GM19467 (cell line): Measurements from ENCODE around the gene ARHGEF25.
"Not testable (repeated sequence)": the region's sequence is repeated elsewhere in the genome, so short reads cannot be mapped to it uniquely, and the experiment has no call there.

Experiments used
- ATAC-seq: cut with Tn5 transposase; IDR thresholded peaks from one replicate; pipeline ENCODE4 v1.9.1; 2021; ENCODE audit warnings: mild to moderate bottlenecking, moderate library complexity; ENCODE audit not compliant: unreplicated experiment

Gene ARHGEF25

DNA sequence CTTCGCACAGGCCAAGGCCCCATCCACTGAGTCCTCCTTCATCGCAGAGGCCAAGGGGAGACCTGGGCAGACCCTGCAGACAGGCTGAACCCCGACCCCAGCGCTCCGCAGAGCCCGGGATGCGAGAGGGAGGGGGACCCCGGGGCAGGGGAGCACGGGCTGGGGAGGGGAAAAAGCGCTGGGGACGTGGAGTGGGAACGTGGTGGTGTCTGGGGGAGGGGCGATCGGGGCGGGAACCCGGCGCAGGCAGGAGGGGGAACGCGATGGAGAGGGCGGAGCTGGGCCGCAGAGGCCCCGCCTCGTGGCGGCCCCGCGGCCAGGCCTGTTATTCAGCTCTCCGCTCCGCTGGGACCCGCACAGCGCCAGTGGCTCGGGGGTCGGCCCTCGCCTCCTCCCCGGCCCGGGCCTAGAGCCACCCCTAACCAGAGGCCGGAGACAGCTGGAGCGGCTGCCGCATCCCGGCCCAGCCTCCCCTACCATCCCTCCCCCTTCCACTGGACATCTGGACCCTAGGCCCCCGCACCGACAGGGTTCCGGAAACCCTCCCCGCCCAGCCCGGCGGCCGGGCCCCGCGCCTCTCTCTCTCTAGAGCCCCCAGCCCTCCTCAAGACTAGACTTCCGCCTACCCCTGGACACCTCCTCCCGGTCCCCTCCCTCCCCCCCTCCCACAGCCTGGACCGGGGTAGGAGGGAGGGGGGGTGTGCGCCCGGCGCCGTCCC lies at the start of gene ARHGEF25:
Gene ARHGEF25 (plus strand): TSS at position 328 of the 719 bp plus-strand sequence. CDS start 460 bp downstream, outside the sequence.
- no peak for ATAC-seq

DNA sequence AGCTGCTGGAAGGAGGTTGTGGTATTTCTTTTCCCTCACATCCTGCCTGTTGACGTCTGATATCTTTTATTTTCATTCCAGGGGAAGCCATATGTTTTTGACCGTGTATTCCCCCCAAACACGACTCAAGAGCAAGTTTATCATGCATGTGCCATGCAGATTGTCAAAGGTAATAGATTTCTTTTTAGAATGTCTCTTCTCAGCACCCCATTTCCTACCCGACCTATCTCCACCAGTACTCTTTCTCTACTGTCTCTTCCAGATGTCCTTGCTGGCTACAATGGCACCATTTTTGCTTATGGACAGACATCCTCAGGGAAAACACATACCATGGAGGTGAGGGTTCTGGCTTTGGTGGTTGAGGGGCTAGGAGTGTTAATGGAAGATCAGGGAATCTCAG lies 47.9 kb upstream of the ARHGEF25 start:
- ATAC-seq = no peak

GRCh38 chr12:57564178-57564740 lies 47.0 kb upstream of the ARHGEF25 start:
- ATAC-seq = no peak

- ATAC-seq = no peak
Measured at GRCh38 chr12:57568838-57569237, 42.4 kb upstream of the ARHGEF25 start.

DNA sequence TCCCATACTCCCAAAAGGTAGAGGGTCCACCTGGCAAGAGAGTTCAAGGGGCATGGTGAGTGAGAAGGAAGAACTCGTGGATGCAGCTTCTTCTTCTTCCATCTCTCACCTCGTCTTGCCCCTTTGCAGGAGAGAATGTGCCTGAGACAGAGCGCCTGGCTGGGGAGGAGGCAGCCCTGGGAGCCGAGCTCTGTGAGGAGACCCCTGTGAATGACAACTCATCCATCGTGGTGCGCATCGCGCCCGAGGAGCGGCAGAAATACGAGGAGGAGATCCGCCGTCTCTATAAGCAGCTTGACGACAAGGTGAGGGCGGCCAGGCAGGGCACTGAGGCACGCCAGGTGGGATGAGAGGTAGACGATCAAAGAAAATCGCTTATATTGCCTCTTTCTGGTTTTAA lies 41.4 kb upstream of the ARHGEF25 start:
- no peak for ATAC-seq

- ATAC-seq = not testable (repeated sequence)
Measured at GRCh38 chr12:57570438-57570837, 40.8 kb upstream of the ARHGEF25 start.

DNA sequence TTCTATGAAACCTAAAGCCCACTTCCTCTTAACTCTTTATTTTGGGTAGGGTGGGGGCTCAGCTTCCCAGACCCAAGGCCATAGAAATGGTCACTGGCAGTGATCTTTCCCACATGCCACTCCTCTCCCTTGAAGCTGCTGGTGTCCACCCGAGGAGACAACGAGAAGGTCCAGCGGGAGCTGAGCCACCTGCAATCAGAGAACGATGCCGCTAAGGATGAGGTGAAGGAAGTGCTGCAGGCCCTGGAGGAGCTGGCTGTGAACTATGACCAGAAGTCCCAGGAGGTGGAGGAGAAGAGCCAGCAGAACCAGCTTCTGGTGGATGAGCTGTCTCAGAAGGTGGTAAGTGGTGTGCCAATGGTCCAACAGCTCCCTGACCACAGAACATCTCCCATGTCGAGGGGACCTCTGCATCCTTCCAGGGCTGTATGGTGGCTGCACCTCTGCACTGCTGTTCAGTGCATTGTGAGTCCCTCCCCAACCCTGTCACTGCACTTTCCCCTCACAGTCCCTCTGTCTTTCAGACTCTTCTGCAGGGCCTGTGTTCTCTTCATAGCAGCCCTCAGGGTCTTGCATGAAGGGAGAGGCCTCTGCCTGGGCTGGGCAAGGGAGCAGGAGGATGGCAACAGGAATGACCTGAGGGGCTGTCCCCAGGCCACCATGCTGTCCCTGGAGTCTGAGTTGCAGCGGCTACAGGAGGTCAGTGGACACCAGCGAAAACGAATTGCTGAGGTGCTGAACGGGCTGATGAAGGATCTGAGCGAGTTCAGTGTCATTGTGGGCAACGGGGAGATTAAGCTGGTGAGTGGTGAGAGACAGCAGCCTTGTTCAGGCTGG lies 39.1 kb upstream of the ARHGEF25 start:
- no peak for ATAC-seq

DNA sequence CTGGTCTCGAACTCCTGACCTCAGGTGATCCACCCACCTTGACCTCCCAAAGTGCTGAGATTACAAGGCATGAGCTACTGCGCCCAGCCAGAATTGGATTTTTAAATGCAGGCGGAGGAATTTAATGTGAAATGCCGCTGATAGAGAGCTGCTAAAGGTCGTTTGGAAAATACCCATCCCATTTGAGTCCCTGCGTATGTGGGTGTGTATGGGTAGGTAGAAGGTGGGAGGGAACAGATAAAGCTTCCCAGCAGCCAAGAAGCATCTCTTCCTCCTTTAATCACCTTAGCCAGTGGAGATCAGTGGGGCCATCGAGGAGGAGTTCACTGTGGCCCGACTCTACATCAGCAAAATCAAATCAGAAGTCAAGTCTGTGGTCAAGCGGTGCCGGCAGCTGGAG lies 36.4 kb upstream of the ARHGEF25 start:
- ATAC-seq = no peak

DNA sequence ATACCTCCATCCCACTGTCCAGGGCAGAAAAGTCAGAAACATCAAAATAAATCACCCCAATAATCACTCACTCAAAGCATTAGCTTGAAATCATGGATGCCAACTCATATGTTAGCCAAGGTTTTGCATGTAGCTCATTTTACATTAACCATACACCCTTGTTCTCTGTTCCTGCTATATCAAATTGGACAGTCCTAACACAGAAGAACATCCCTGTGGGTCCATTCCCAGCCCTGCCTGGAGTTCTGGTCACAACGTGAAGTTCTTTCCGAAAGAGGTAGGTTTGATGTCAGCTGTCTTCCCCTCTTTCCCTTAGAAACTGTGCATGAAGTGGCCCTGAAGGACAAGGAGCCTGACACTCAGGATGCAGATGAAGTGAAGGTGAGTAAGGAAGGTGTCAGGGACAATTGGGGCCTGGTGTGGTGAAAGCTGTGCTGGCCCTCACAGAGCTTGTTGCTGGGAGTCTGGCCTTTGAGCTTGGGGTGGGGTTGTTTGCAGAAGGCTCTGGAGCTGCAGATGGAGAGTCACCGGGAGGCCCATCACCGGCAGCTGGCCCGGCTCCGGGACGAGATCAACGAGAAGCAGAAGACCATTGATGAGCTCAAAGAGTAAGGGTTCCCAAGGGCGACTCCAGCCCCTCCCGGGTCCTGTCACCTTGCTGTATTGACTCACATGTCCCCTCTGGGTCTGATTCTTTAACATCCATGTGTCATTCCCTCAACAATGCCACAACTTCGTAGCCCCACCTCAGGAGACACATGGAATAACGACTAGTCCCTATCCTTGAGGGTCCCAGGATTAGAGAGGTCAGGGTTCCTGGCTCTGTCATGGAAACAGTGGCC lies 35.2 kb upstream of the ARHGEF25 start:
- no peak for ATAC-seq

DNA sequence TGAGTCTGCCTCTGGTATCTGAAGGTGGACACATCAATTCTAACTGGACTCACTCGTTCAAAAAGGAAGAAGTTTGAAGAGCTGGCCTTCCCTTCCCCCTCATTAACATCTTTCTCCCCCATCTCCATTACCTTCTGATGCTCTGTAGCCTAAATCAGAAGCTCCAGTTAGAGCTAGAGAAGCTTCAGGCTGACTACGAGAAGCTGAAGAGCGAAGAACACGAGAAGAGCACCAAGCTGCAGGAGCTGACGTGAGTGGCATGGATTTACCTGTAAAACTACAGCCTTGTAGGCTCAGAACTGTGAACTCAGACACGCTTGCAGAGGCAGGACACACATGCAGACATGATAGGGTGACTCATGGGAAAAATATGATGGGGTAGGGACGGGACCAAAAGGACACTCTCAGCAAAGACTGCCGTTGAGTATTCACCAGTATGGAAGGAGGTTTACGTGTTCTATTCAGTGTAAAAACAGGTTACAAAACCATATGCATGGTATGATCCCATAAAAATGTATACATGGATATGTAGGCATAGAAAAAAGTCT lies 34.5 kb upstream of the ARHGEF25 start:
- no peak for ATAC-seq

- ATAC-seq = no peak
Measured at GRCh38 chr12:57577981-57578758, 33.1 kb upstream of the ARHGEF25 start.

DNA sequence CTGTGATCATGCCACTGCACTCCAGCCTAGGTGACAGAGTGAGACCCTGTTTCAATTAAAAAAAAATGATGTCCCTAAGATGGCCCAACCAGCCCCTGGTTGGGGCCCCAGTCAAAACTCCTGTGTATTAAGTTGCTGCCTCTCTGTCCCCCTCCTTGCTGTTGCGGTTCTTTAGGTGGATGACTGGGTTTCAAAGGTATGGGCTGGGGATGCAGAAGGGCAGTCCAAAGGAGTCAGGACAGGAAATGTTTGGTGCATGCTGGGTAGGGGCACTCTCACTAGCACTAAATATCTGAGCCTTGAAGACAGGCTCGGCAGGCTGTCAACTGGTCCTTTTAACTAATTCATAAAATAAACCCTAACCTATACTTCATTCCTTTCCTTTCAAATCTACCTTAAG lies 32.2 kb upstream of the ARHGEF25 start:
- ATAC-seq = no peak

DNA sequence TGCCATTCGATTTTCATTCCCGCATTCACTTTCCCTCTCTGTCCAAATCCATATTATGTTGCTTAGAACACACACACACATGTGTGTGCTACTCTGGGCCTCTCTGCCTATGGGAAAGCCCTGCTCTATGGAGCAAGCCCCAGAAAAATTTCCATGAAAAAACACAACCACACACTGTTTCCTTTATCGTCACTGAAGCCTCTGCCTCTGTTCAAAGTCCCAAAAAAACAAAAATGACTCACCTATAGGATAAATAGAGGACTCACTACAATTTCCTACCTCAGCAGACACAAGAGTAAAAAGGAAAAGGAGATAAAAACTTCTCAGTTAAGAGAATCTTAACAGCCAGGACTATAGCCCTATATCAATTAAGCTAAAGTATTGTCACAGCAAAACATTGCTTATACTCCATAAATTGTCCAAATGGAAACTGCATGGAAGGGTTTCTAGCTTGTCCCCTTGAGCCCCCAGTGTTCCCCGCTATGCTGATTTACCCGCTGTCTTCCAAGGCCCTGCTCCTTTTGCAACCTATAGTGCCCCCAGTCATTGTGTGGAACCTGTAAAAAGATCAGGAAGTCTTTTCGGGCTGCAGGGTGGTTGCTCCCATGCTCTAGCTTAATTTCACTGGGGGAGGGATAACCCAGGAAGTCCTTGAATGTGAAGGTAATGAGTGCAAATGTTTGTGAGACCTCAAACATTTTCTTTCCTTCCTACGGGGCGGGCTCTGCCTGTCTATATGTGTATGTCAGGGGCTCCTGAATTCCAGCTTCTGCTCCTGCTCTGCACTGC lies 31.4 kb upstream of the ARHGEF25 start:
- no peak for ATAC-seq

- ATAC-seq = no peak
Measured at GRCh38 chr12:57580466-57580795, 30.8 kb upstream of the ARHGEF25 start.

GRCh38 chr12:57581802-57582201 lies 29.4 kb upstream of the ARHGEF25 start:
- no peak for ATAC-seq

GRCh38 chr12:57582440-57582839 lies 28.8 kb upstream of the ARHGEF25 start:
- ATAC-seq = no peak

DNA sequence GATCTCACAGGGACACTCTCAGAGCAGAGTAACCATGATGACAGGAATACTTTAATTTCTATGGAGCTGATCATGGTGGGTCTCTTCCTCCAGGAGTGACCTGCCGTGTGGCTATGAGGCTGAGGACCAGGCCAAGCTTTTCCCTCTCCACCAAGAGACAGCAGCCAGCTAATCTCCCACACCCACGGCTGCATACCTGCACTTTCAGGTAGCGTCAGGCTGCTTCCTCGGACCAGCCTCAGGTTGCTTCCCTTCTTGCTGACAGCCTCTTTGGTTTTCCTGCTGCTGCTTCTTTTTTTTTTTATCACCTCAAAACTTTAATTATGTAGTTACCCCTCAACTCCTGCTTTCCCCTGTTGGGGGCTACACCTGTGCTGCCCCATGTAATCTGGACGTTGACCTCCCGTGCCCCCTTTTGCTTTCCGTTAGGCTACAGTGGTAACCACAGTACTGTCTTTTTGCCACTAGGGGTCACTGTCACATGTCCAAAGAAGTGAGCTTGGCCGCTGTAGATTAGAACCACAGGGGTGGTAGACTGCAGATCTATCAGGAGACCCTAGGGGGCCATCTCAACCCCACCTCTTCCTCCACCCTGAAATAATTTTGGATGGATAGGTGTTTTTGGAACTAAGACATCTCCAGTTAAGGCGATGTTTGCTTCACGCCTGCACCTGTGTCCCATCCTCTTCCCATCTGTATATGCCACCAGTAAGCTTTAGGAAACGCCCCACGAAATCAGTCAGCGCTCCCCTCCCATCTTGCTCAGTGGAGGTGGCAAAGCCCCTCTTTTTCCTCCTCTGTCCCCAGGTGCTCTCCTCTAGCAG lies 28.0 kb upstream of the ARHGEF25 start:
- peak; percentile 95 for ATAC-seq

DNA sequence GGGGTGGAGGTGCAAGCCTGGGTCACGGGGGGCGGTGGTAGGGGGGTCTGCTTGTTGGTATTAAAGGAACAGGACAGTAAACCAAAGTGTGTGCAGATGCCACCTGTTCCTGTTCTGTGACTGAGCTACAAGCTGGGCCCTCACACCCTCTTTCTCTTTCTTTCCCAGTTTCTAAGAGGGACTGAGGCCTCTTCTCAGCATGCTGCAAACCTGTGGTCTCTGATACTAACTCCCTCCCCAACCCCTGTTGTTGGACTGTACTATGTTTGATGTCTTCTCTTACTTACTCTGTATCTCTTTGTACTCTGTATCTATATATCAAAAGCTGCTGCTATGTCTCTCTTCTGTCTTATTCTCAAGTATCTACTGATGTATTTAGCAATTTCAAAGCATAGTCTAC lies 27.2 kb upstream of the ARHGEF25 start:
- no peak for ATAC-seq
